ENCODE data around the gene HS3ST4.

- TF ChIP-seq, protein P1, sequence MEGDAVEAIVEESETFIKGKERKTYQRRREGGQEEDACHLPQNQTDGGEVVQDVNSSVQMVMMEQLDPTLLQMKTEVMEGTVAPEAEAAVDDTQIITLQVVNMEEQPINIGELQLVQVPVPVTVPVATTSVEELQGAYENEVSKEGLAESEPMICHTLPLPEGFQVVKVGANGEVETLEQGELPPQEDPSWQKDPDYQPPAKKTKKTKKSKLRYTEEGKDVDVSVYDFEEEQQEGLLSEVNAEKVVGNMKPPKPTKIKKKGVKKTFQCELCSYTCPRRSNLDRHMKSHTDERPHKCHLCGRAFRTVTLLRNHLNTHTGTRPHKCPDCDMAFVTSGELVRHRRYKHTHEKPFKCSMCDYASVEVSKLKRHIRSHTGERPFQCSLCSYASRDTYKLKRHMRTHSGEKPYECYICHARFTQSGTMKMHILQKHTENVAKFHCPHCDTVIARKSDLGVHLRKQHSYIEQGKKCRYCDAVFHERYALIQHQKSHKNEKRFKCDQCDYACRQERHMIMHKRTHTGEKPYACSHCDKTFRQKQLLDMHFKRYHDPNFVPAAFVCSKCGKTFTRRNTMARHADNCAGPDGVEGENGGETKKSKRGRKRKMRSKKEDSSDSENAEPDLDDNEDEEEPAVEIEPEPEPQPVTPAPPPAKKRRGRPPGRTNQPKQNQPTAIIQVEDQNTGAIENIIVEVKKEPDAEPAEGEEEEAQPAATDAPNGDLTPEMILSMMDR (IDR thresholded peaks at IDR 0.05) = no peak
- TF ChIP-seq POLR2AphosphoS5 (IDR thresholded peaks at IDR 0.05; ENCODE audit: low read depth, low read length) = no peak
- TF ChIP-seq SIN3A (IDR thresholded peaks at IDR 0.05; ENCODE audit: borderline replicate concordance, insufficient read depth, low read depth, low read length) = no peak
These were observed 8.8 kb downstream of the HS3ST4 start for GRCh38 chr16:25700547-25700946.

All from Panc1 (cell line).